A549 (cell line): ENCODE measurements around the gene UCHL5. TPM values are rescaled to one million over a fixed set of nuclear protein-coding genes. Genes with fewer than 3 reads are reported as not detected.

Experiments
- ATAC-seq, 2 experiments: fragments of 200-7000 bp in 1 of 2; fragments of >200 bp in 1 of 2; cut with Nextera tagmentation in 1 of 2; cut with Tn5 transposase in 1 of 2; 3 replicates each; pipeline versions ENCODE4 v1.8.0 to v1.9.1; 2018 to 2020; ENCODE audit warnings: mild to moderate bottlenecking in 1 of 2, moderate library complexity in 1 of 2
- CTCF ChIA-PET: fragments of 300-600 bp; sonication (Branson Sonifier 250); formaldehyde crosslinking; extraction: SDS; loops from one replicate; lab custom pipeline; 2021; ENCODE audit warnings: antibody characterized with exemption, inconsistent platforms; lab: Yijun Ruan, JAX
- POLR2A ChIA-PET: fragments of 350-600 bp; formaldehyde crosslinking; extraction: SDS; loops from one replicate; lab custom pipeline; 2021; ENCODE audit warnings: antibody characterized with exemption, inconsistent platforms; lab: Yijun Ruan, JAX
- DNase-seq, 2 experiments: peaks; one replicate each; pipeline versions ENCODE4 v3.0.0 to v3.0.0-alpha.2; 2011 to 2016; ENCODE audit warnings: low read depth in 1 of 2, low spot score in 1 of 2
- FAIRE-seq: peaks from 2 replicates; lab custom pipeline; 2011; peaks lifted over from hg19 to GRCh38; lab: Jason Lieb, UNC
- H3K27ac ChIP-seq, 2 experiments: fragments of >200 bp; sonication (Bioruptor Twin); formaldehyde crosslinking; 3 replicates each; pipeline ENCODE4 v1.5.1; 2016 to 2017
- H3K4me1 ChIP-seq: fragments of >200 bp; sonication (Bioruptor Twin); formaldehyde crosslinking; 3 replicates; pipeline ENCODE4 v1.6.1; 2016
- H3K4me2 ChIP-seq: fragments of >200 bp; sonication (Bioruptor Twin); formaldehyde crosslinking; 3 replicates; pipeline ENCODE4 v1.6.1; 2016
- H3K4me3 ChIP-seq: fragments of >200 bp; sonication (Bioruptor Twin); formaldehyde crosslinking; 3 replicates; pipeline ENCODE4 v1.5.1; 2016
- H3K9me3 ChIP-seq: fragments of >200 bp; sonication (Bioruptor Twin); formaldehyde crosslinking; 3 replicates; pipeline ENCODE4 v1.6.1; 2016
- ATOH8 ChIP-seq: fragments of 250-450 bp; sonication (Bioruptor Pico); IDR thresholded peaks from 2 replicates; pipeline ENCODE4 v1.5.0; 2020; ENCODE audit warnings: low read depth, mild to moderate bottlenecking, moderate library complexity
- BHLHE40 ChIP-seq: IDR thresholded peaks from 2 replicates; pipeline ENCODE4 v1.6.1; 2012; ENCODE audit warnings: low read depth, low read length, inconsistent platforms
- CBX2 ChIP-seq: fragments of 200-600 bp; sonication (generic); IDR thresholded peaks from 2 replicates; pipeline ENCODE4 v1.6.1; 2016; ENCODE audit warnings: low read depth, mild to moderate bottlenecking, borderline replicate concordance
- EHF ChIP-seq: fragments of 250-450 bp; sonication (Bioruptor Pico); IDR thresholded peaks from 2 replicates; pipeline ENCODE4 v1.5.0; 2020; ENCODE audit warnings: mild to moderate bottlenecking
- EHMT2 ChIP-seq: fragments of 200-600 bp; sonication (generic); IDR thresholded peaks from 2 replicates; pipeline ENCODE4 v1.6.1; 2016; ENCODE audit warnings: antibody characterized with exemption, low read depth, mild to moderate bottlenecking, moderate library complexity
- EP300 ChIP-seq, 2 experiments: fragments of >200 bp; sonication (Bioruptor Twin); formaldehyde crosslinking; IDR thresholded peaks; 2 replicates in 1 of 2; 3 replicates in 1 of 2; pipeline ENCODE4 v1.6.1; 2016 to 2017
- FOSB ChIP-seq: fragments of 250-450 bp; sonication (Bioruptor Pico); IDR thresholded peaks from 2 replicates; pipeline ENCODE4 v1.5.0; 2020; ENCODE audit warnings: mild to moderate bottlenecking, moderate library complexity
- HES2 ChIP-seq: fragments of >200 bp; sonication (Bioruptor Twin); formaldehyde crosslinking; IDR thresholded peaks from 2 replicates; pipeline ENCODE4 v1.6.1; 2016
- HEYL ChIP-seq: fragments of 250-450 bp; sonication (Bioruptor Pico); IDR thresholded peaks from 2 replicates; pipeline ENCODE4 v1.8.0; 2021; ENCODE audit warnings: mild to moderate bottlenecking, moderate library complexity
- HMGXB4 ChIP-seq: fragments of 250-450 bp; sonication (Bioruptor Pico); IDR thresholded peaks from 2 replicates; pipeline ENCODE4 v1.5.0; 2021; ENCODE audit warnings: mild to moderate bottlenecking, moderate library complexity, borderline replicate concordance
- KDM1A ChIP-seq: fragments of 200-600 bp; sonication (generic); IDR thresholded peaks from 2 replicates; pipeline ENCODE4 v1.6.1; 2016; ENCODE audit warnings: low read depth, mild to moderate bottlenecking
- MAFK ChIP-seq: fragments of 450-650 bp; IDR thresholded peaks from 2 replicates; pipeline ENCODE4 v1.6.1; 2014; ENCODE audit not compliant: partially characterized antibody
- MAX ChIP-seq: IDR thresholded peaks from 2 replicates; pipeline ENCODE4 v1.6.1; 2012
- NPAS2 ChIP-seq: fragments of 250-450 bp; sonication (Bioruptor Pico); IDR thresholded peaks from 2 replicates; pipeline ENCODE4 v1.8.0; 2022; ENCODE audit warnings: mild to moderate bottlenecking, moderate library complexity, borderline replicate concordance
- NR3C1 ChIP-seq: fragments of >200 bp; sonication (Bioruptor Twin); formaldehyde crosslinking; IDR thresholded peaks from 3 replicates; pipeline ENCODE4 v1.6.1; 2017
- PBX3 ChIP-seq: IDR thresholded peaks from 2 replicates; pipeline ENCODE4 v1.6.1; 2012
- PHF8 ChIP-seq: fragments of 200-600 bp; sonication (generic); IDR thresholded peaks from 2 replicates; pipeline ENCODE4 v1.6.1; 2016; ENCODE audit warnings: low read depth, mild to moderate bottlenecking, antibody characterized with exemption, moderate library complexity, borderline replicate concordance
- POLR2AphosphoS2 ChIP-seq: conservative IDR thresholded peaks from 2 replicates; pipeline ENCODE4 v1.6.1; 2012; ENCODE audit warnings: low read length, improper control_type of control experiment, inconsistent platforms
- RAD21 ChIP-seq, 2 experiments: fragments of >200 bp in 1 of 2; sonication (Bioruptor Twin) in 1 of 2; formaldehyde crosslinking in 1 of 2; IDR thresholded peaks in 1 of 2; conservative IDR thresholded peaks in 1 of 2; 2 replicates in 1 of 2; 3 replicates in 1 of 2; pipeline ENCODE4 v1.6.1; 2012 to 2018; ENCODE audit warnings: inconsistent platforms in 1 of 2
- RARB ChIP-seq: fragments of 250-450 bp; sonication (Bioruptor Pico); IDR thresholded peaks from 2 replicates; pipeline ENCODE4 v1.8.0; 2021; ENCODE audit warnings: mild to moderate bottlenecking, moderate library complexity
- RCOR1 ChIP-seq: fragments of 150-350 bp; IDR thresholded peaks from 2 replicates; pipeline ENCODE4 v1.6.1; 2014; ENCODE audit warnings: antibody characterized with exemption, low read length, low read depth
- ZC3H11A ChIP-seq: fragments of 450-650 bp; IDR thresholded peaks from 2 replicates; pipeline ENCODE4 v1.6.1; 2014; ENCODE audit warnings: antibody characterized with exemption, mild to moderate bottlenecking
- ZFP36 ChIP-seq: fragments of 450-650 bp; IDR thresholded peaks from 2 replicates; pipeline ENCODE4 v1.6.1; 2014; ENCODE audit warnings: borderline replicate concordance; ENCODE audit not compliant: partially characterized antibody
- ZNF302 ChIP-seq: fragments of 250-450 bp; sonication (Bioruptor Pico); IDR thresholded peaks from 2 replicates; pipeline ENCODE4 v1.9.0; 2021; ENCODE audit warnings: inconsistent platforms, mild to moderate bottlenecking, moderate library complexity
- WGBS: methylation state at CpG from one replicate; pipeline ENCODE4 v1.1.6; 2017; ENCODE audit errors: missing lambda C conversion rate; 5-methylcytosine and 5-hydroxymethylcytosine counted together
- polyA plus RNA-seq, 4 experiments: library from polyadenylated mRNA; depleted of rRNA in 3 of 4; stranded (reverse); fragments of >200 nt; fragmentation: RNase III in 1 of 4; extraction: RNeasy Plus Mini Kit Qiagen cat#74134 plus additional on column Dnase treatment in 1 of 4; gene quantifications; 2 replicates in 3 of 4; 3 replicates in 1 of 4; pipeline ENCODE4 v1.2.3, GENCODE V29; 2011 to 2017

Gene UCHL5
- polyA plus RNA-seq, 2 of the 4 experiments (the other 2 are of a cell fraction): 53.0 to 68.3 TPM

- ChIA-PET POLR2A (no interaction called here), CTCF (no interaction called here)
- DNase-seq: no peak
- FAIRE-seq: no peak
- no peaks in the 10 kb centered on the region for H3K9me3 ChIP-seq
- no peak overlapping the region for H3K27ac ChIP-seq
- no peaks in the 10 kb centered on the region for H3K4me1 ChIP-seq
- TF ChIP-seq EP300 (IDR thresholded peaks at IDR 0.05): no peak
- no peak for TF ChIP-seq EHF
- TF ChIP-seq KDM1A: no peak
- no peak for TF ChIP-seq RCOR1
- TF ChIP-seq RAD21 (conservative IDR thresholded peaks at IDR 0.05 in 1 of 2, IDR thresholded peaks at IDR 0.05 in 1 of 2): no peak
- TF ChIP-seq MAFK: no peak
- no peak for TF ChIP-seq ZNF302
- TF ChIP-seq ZFP36: no peak
- TF ChIP-seq ZC3H11A: no peak
- TF ChIP-seq HMGXB4 (CRISPR knock-in tag): no peak
- no peak for TF ChIP-seq POLR2AphosphoS2
- H3K4me2 ChIP-seq: no peak overlapping the region
- H3K4me3 ChIP-seq: no peak overlapping the region
- ATAC-seq: no peak
Observed at GRCh38 chr1:192968323-192968722, 90.8 kb downstream of the UCHL5 start.

GRCh38 chr1:192967901-192968300 lies 91.3 kb downstream of the UCHL5 start:
- ATAC-seq: no peak
- FAIRE-seq: no peak
- 13% methylated on average over 1 of the region's 1 CpG for WGBS
- DNase-seq: no peak
- Histone ChIP-seq H3K27ac (no peak overlapping the region), H3K4me2 (no peak overlapping the region), H3K9me3 (no peaks in the 10 kb centered on the region), H3K4me3 (no peak overlapping the region), H3K4me1 (no peaks in the 10 kb centered on the region)
- TF ChIP-seq MAFK: no peak
- TF ChIP-seq HEYL (CRISPR knock-in tag): no peak
- no peak for TF ChIP-seq PHF8
- TF ChIP-seq ZC3H11A: no peak
- CTCF ChIA-PET: no interaction called here
- POLR2A ChIA-PET: no interaction called here

- Histone ChIP-seq H3K9me3 (no peaks in the 10 kb centered on the region), H3K4me2 (no peak overlapping the region), H3K4me1 (no peaks in the 10 kb centered on the region), H3K4me3 (no peak overlapping the region), H3K27ac (no peak overlapping the region)
- DNase-seq (no peak), ATAC-seq (no peak), FAIRE-seq (no peak)
- TF ChIP-seq ZC3H11A: no peak
- TF ChIP-seq NPAS2: no peak
- TF ChIP-seq BHLHE40: no peak
- TF ChIP-seq NR3C1: no peak
- TF ChIP-seq ATOH8: no peak
- no peak for TF ChIP-seq EHF
- no peak for TF ChIP-seq POLR2AphosphoS2
- TF ChIP-seq RARB (CRISPR knock-in tag): no peak
- no peak for TF ChIP-seq FOSB
- TF ChIP-seq MAX: no peak
- no peak for TF ChIP-seq PBX3
- TF ChIP-seq CBX2: no peak
- TF ChIP-seq EHMT2: no peak
- TF ChIP-seq HES2: no peak
- 87% methylated on average over 2 of the region's 2 CpGs for WGBS
- POLR2A ChIA-PET: no interaction called here
- CTCF ChIA-PET: no interaction called here
Observed at GRCh38 chr1:192967211-192967877, 91.8 kb downstream of the UCHL5 start.
